SKM-1 (cell line): ENCODE measurements around the gene TNFSF11.
"Not testable (repeated sequence)": the region's sequence is repeated elsewhere in the genome, so short reads cannot be mapped to it uniquely, and the experiment has no call there.

Experiments used
- DNase-seq: peaks from one replicate; lab custom pipeline; 2025; ENCODE audit not compliant: unreplicated experiment; lab: John Stamatoyannopoulos, UW

The TNFSF11 gene

GRCh38 chr13:42560320-42560719 is 13.6 kb upstream of the TNFSF11 start:
- DNase-seq: not testable (repeated sequence)

- DNase-seq: no peak
These were observed 12.0 kb upstream of the TNFSF11 start for GRCh38 chr13:42561752-42562467.

- DNase-seq: no peak
These were observed 6.0 kb upstream of the TNFSF11 start for GRCh38 chr13:42567906-42568305.

- DNase-seq: no peak
These were observed 4.2 kb upstream of the TNFSF11 start for GRCh38 chr13:42569576-42570344.

GRCh38 chr13:42571895-42572294 is 2.1 kb upstream of the TNFSF11 start:
- DNase-seq: no peak

- DNase-seq: no peak
These were observed 721 bp downstream of the TNFSF11 start for GRCh38 chr13:42574435-42575311.

- no peak for DNase-seq
These were observed 2.0 kb downstream of the TNFSF11 start for GRCh38 chr13:42575938-42576337.

GRCh38 chr13:42577538-42577937 is 3.6 kb downstream of the TNFSF11 start:
- no peak for DNase-seq

- no peak for DNase-seq
These were observed 6.7 kb downstream of the TNFSF11 start for GRCh38 chr13:42580644-42581043.

- DNase-seq: no peak
These were observed 7.5 kb downstream of the TNFSF11 start for GRCh38 chr13:42581427-42581826.

GRCh38 chr13:42591602-42592001 is 17.6 kb downstream of the TNFSF11 start:
- no peak for DNase-seq

- no peak for DNase-seq
These were observed 19.3 kb downstream of the TNFSF11 start for GRCh38 chr13:42592915-42593900.

GRCh38 chr13:42594481-42595252 is 20.7 kb downstream of the TNFSF11 start:
- peak; percentile 70 for DNase-seq

- no peak for DNase-seq
These were observed 21.3 kb downstream of the TNFSF11 start for GRCh38 chr13:42595253-42595571.

GRCh38 chr13:42597505-42597904 is 23.6 kb downstream of the TNFSF11 start:
- DNase-seq: no peak

GRCh38 chr13:42600943-42601342 is 27.0 kb downstream of the TNFSF11 start:
- no peak for DNase-seq

GRCh38 chr13:42602906-42603305 is 29.0 kb downstream of the TNFSF11 start:
- DNase-seq: no peak

GRCh38 chr13:42603571-42603970 is 29.6 kb downstream of the TNFSF11 start:
- no peak for DNase-seq

GRCh38 chr13:42607546-42607945 is 33.6 kb downstream of the TNFSF11 start:
- DNase-seq: no peak

GRCh38 chr13:42610649-42611048 is 36.7 kb downstream of the TNFSF11 start:
- DNase-seq: no peak
